HepG2 (cell line): ENCODE measurements around the gene ZG16. TPM values are rescaled to one million over a fixed set of nuclear protein-coding genes. Genes with fewer than 3 reads are reported as not detected.

Experiments used
- IRF9 ChIP-seq: sonication (generic); formaldehyde crosslinking; IDR thresholded peaks from 2 replicates; pipeline ENCODE4 v1.8.0; 2022; ENCODE audit warnings: missing genetic modification reagents, mild to moderate bottlenecking, borderline replicate concordance
- JUND ChIP-seq: sonication (generic); formaldehyde crosslinking; IDR thresholded peaks from 2 replicates; pipeline ENCODE4 v1.8.0; 2022; ENCODE audit warnings: mild to moderate bottlenecking, missing genetic modification reagents
- LCORL ChIP-seq, 2 experiments: fragments of 450-650 bp in 1 of 2; sonication (generic) in 1 of 2; formaldehyde crosslinking in 1 of 2; IDR thresholded peaks; 2 replicates each; pipeline versions ENCODE4 v1.5.0 to v1.6.1; 2017 to 2020; ENCODE audit warnings: antibody characterized with exemption in 1 of 2, missing genetic modification reagents in 1 of 2
- TEAD3 ChIP-seq: optimal IDR thresholded peaks from 2 replicates; pipeline ENCODE3; 2016; ENCODE audit warnings: borderline replicate concordance
- ZBTB40 ChIP-seq, 2 experiments: fragments of 450-650 bp in 1 of 2; sonication (generic) in 1 of 2; formaldehyde crosslinking in 1 of 2; IDR thresholded peaks; 2 replicates each; pipeline versions ENCODE4 v1.6.1 to v1.8.0; 2016 to 2022; ENCODE audit warnings: antibody characterized with exemption in 1 of 2, mild to moderate bottlenecking in 1 of 2, missing genetic modification reagents in 1 of 2
- ZFP82 ChIP-seq: sonication (generic); formaldehyde crosslinking; IDR thresholded peaks from 2 replicates; pipeline ENCODE4 v1.5.1; 2020; ENCODE audit warnings: mild to moderate bottlenecking, missing genetic modification reagents, borderline replicate concordance
- ZNF557 ChIP-seq: sonication (generic); formaldehyde crosslinking; IDR thresholded peaks from 2 replicates; pipeline ENCODE4 v1.4.0; 2020; ENCODE audit warnings: missing genetic modification reagents
- polyA plus RNA-seq, 8 experiments: library from polyadenylated mRNA; depleted of rRNA in 3 of 8; stranded (reverse) in 7 of 8; unstranded in 1 of 8; fragments of >200 nt; fragmentation: Illumina TruSeq in 4 of 8; extraction: Trizol in 4 of 8; gene quantifications; 2 replicates each; pipeline versions ENCODE4 v1.2.1 to v1.2.3, GENCODE V29; 2011 to 2016; ENCODE audit warnings: low read depth in 4 of 8, missing spikeins in 1 of 8, mixed read lengths in 1 of 8; ENCODE audit not compliant: insufficient read depth in 1 of 8
- total RNA-seq, 5 experiments: library from RNA; depleted of rRNA; stranded (reverse); fragments of >200 nt; fragmentation: Illumina TruSeq; extraction: Trizol; gene quantifications; 2 replicates each; pipeline ENCODE4 v1.2.3, GENCODE V29; 2016; ENCODE audit warnings: low read depth in 1 of 5
- TF ChIP-seq, protein P1 (sequence below): sonication (generic); formaldehyde crosslinking; IDR thresholded peaks from 2 replicates; pipeline ENCODE4 v1.8.1; 2023; ENCODE audit warnings: missing genetic modification reagents, mild to moderate bottlenecking, borderline replicate concordance
- TF ChIP-seq, protein P2 (sequence below): sonication (generic); formaldehyde crosslinking; IDR thresholded peaks from 2 replicates; pipeline ENCODE4 v1.4.0; 2020; ENCODE audit warnings: missing genetic modification reagents

Gene ZG16
- total and polyA plus RNA-seq, 2 of the 13 experiments (the other 11 are each of a cell fraction or from before 2014, with no cell fraction given), result 0.04 to 0.07 TPM

DNA sequence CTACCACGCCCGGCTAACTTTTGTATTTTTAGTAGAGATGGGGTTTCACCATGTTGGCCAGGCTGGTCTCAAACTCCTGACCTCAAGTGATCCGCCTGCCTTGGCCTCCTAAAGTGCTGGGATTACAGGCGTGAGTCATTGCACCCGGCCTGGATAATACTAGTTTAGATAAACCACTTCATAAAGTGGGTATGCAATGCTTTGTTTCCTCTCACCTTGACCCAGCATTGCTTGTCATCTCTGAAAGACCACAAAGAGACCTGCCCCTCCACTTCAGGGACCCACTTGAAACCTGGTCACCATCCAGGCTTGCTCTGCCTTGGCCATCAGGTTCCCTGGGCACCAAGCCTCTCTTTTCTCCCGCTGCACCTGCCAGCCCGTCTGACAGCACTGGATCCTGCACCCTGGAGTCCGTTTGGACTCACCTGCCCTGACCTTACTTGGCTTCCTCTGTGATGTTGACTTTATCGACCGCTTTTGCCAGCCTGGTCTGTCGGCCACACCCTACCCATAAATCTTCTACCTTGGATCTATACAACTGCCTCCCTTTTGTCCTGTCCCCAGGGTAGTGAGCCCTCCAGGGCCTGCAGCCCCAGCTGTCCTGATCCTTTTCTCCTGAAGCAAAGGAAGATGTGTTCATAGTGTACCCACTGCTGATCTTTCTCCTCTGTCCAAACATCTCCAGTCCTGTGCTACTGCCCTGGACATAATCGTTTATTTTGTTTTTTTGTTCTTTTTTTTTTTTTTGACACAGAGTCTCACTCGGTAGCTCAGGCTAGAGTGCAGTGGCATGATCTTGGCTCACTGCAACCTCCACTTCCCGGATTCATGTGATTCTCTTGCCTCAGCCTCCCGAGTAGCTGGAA is 12.7 kb upstream of the ZG16 start (continued):
- peak; percentile 42; the same call in 1 of the 2 replicates for TF ChIP-seq LCORL (IDR thresholded peaks at IDR 0.05)
- peak; percentile 100 for TF ChIP-seq LCORL (CRISPR knock-in tag; IDR thresholded peaks at IDR 0.05)
- peak; percentile 79; the same call in 1 of the 2 replicates for TF ChIP-seq ZNF557
- peak; percentile 84 for TF ChIP-seq TEAD3 (CRISPR knock-in tag)
- peak; percentile 91 for TF ChIP-seq IRF9 (CRISPR knock-in tag)
- TF ChIP-seq ZBTB40 (IDR thresholded peaks at IDR 0.05), result no peak
- peak; percentile 69; the same call in 1 of the 2 replicates for TF ChIP-seq ZBTB40 (CRISPR knock-in tag; IDR thresholded peaks at IDR 0.05)
- peak; percentile 83 for TF ChIP-seq JUND (CRISPR knock-in tag)
- TF ChIP-seq ZFP82 (CRISPR knock-in tag), result no peak
- TF ChIP-seq, protein P1, sequence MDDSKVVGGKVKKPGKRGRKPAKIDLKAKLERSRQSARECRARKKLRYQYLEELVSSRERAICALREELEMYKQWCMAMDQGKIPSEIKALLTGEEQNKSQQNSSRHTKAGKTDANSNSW (CRISPR knock-in tag), result no peak
- TF ChIP-seq, protein P2, sequence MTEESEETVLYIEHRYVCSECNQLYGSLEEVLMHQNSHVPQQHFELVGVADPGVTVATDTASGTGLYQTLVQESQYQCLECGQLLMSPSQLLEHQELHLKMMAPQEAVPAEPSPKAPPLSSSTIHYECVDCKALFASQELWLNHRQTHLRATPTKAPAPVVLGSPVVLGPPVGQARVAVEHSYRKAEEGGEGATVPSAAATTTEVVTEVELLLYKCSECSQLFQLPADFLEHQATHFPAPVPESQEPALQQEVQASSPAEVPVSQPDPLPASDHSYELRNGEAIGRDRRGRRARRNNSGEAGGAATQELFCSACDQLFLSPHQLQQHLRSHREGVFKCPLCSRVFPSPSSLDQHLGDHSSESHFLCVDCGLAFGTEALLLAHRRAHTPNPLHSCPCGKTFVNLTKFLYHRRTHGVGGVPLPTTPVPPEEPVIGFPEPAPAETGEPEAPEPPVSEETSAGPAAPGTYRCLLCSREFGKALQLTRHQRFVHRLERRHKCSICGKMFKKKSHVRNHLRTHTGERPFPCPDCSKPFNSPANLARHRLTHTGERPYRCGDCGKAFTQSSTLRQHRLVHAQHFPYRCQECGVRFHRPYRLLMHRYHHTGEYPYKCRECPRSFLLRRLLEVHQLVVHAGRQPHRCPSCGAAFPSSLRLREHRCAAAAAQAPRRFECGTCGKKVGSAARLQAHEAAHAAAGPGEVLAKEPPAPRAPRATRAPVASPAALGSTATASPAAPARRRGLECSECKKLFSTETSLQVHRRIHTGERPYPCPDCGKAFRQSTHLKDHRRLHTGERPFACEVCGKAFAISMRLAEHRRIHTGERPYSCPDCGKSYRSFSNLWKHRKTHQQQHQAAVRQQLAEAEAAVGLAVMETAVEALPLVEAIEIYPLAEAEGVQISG, result peak; percentile 92
